Measurements from ENCODE around the gene ACTMAP.
"Not testable (repeated sequence)": the region's sequence is repeated elsewhere in the genome, so short reads cannot be mapped to it uniquely, and the experiment has no call there.

Gene ACTMAP, protein sequence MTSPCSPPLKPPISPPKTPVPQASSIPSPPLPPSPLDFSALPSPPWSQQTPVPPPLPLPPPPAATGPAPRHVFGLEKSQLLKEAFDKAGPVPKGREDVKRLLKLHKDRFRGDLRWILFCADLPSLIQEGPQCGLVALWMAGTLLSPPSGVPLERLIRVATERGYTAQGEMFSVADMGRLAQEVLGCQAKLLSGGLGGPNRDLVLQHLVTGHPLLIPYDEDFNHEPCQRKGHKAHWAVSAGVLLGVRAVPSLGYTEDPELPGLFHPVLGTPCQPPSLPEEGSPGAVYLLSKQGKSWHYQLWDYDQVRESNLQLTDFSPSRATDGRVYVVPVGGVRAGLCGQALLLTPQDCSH

DNA sequence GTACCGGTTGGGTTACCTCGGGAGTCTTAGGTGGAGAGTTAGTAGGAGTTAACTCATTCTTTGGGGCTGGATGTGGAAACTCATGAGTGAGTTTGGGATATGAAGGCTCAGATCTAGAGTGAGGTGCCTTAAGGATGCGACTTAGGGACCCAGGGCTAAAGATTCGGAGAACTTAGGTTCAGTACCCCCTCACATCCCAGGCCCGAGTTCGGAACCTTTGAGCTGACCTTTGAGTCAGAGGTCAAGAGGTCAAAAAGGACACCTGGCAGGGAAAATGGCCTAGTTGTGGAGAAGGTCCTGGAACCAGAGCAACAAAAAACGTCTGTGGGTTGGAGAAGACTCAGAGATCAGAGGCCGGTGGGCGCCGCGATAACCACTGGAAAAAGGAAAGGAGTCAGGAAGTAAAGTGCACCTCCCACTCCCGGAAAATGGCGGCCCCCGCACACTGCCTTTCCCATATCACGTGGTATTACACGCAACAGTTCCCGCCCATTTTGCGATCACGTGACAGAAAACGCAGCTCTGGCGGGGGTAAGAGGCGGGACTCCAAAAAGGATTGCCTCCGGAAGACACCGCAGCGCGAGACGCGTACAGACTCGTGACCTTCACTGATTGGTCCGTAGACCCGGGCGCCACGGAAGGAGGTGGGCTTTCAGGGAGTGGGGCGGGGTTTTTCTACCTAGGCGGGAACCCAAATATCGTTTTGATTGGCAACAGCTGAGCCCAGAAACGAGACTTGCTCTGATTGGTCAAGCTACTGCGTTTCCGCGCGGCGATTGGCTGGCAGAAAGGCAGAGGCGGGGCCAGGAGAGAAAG is at the start of gene ACTMAP:
Gene ACTMAP, minus strand, starts transcription at position 420 of the 816 bp plus-strand sequence. CDS start 674 bp downstream, outside the sequence.
- peak; percentile 100 for DNase-seq

DNA sequence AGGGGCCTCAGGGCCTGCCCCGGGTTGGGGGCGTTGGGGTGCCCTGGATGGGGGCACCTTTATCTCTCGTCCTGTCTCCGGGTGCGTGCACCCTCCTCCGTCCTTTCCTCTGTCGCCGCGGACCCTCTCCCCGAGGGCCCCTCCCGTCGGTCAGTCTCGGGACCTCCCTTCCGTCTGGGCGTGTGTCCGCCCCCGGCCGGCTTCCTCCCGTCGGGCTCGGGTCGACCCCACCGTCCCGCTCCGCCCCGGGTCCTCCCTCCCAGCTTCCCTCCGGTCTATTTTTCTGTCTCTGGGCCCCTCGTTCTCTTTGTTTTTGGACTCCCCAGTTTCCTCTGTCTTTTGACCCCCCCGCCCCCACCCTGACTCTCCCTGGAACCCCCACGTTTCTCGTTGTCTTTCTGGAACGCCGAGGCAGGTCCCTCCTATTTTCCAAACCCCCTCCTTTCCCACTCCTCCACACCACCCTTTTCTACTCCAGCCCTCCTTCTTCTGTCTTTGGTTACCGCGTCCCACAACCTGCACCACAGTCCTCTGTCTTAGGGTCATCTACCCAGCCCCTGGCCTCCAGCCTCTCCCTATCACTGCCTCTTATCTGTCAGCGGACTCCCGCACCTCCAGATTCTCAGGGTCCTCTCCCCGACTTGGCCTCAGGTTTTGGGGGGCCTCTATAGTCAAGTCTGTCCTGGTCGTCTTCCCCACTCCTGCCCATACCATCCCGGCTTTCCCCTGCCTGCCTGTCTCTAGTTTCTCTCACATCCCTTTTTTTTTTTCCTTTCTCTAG is 49.5 kb upstream of the ACTMAP start:
- DNase-seq, result no peak

DNA sequence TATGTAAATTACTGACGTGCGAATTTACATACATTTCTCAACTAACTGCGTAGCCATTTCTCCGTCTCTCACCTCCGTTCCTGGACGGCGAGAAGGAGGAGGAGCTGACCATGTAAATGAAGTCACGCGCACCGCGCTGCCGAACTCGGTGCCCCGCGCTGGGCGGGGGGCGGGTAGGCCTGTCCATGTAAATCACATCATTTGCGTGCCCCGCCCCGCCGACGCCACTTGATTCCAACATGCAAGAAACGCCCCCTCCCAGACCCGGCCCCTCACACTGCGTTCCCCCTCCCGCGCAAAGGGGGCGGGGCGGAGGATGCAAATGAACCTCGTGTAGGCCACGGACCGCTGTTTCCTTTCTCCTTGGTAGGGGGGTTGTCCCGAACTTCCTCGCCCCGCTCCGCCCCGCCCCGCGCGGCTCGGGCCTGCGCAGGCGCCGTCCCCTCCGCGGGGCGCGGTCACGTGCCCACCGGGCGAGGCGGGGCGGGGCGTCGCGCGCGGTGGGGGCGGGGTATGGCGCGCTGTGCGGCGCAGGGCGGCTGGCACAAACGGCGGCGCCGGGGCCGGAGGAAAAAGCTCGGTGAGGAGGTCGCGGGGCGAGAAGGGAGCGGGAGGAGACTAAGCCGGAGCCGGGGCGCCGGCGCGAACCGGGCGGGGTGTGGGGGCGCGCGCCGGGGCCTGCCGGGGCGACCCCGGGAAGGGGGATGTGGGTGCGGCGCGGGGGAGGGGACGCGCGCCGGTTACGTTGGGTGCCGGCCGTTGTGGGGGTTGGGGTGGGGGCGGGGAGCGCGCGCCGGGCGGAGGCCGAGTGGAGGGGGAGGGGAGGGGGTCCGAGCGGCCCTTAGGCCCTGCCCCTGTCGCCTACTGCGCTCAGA is 48.6 kb upstream of the ACTMAP start, which contains the start of gene EGLN2:
Gene EGLN2, plus strand, starts transcription at position 509 of the 875 bp plus-strand sequence. CDS start 1,382 bp downstream, outside the sequence.
- peak; percentile 100 for DNase-seq

DNA sequence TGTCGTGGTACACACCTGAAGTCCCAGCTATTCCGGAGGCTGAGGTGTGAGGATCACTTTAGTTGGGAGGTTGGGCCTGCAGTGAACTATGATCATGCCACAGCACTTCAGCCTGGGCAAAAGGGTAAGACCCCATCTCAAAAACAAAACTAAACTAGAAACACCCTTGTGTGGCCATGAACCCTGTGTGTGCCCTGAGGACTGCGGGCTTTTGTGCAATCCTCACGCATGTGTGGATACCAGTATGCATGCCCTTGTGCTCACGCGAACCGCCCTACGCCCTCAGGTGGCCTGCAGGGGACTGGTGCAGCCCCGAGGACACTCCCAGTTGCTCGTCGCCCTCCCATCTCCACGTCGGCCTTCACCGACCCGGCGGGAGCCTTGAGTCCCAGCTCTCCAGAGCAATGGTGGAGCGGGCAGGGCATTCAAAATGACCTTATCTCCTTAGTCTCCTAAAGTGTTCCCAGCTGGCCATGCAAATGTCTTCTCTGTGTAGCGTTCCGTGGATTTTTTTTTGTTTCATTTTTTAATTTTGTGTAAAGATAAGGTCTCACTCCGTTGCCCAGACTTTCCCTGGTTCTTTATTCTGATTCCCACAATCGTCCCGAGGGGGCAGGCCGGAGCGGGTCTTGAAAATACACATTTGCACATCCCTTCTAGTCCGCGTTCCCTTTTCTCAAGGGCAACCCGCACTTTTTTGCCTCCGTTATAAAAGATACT is 47.8 kb upstream of the ACTMAP start:
- DNase-seq, result peak; percentile 76 to 81

DNA sequence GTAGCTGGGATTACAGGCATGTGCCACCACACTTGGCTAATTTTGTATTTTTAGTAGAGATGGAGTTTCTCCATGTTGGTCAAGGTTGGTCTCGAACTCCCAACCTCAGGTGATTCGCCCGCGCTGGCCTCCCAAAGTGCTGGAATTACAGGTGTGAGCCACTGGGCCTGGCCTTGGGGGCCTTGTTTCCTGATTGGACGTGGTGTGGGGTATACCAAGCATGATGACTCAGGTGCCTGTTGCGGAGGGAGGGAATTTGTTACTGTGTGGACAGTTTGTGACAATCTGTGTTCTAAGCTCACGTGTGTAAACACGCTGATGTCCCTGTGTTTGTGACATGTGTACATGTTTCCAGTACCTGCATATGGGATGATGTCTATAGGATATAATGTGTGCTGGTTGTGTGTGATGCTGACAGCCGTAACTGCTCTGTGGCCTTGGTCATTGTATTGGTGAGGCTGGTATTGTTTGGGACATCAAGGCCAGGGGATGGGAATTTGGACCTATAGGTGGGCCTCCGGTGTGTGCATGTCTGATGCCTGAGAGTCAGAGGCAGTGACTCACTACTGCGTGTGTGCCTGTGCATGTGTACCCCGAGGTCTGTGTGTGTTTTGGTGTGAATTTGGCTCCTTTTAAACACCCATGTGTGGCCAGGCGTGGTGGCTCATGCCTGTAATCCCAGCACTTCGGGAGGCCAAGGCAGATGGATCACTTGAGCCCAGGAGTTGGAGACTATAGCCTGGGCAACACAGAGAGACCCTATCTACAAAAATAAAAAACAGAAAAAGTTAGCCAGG is 47.1 kb upstream of the ACTMAP start:
- no peak for DNase-seq

DNA sequence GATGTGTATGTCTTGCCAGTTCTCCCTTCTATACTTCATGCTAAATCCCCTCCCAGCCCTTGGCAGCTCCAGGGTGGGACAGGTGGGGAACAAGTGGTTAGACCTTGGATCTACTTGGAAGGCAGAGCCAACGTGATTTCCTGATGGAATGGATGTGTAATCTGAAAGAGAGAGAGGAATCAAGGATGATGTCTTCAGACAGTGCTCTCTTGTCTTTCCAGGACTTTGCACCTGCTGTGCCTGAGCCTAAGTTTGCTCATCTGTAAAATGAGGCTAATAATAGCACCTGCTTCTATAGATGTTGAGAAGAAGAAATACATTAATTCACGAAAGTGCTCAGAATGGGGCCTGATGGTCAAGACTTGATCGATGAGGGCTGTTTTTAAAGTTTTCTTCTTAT is 41.7 kb upstream of the ACTMAP start:
- DNase-seq, result no peak

DNA sequence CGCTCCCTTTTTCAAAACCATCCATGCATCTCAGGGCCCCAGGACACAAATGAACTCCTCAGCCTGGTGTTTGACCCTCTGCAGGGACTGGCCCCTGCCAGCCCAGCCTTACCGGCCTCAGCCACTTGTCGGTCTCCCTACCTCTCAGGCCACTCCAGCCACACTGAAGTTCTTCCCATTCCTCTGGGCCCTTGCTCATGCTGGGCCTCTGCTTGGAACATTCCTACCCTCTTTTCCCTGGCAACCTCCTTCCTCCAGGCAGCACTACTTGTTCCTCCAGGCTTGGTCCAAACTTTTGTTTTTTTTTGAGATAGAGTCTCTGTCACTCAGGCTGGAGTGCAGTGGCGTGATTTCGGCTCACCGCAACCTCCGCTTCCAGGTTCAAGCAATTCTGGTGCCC is 41.1 kb upstream of the ACTMAP start:
- no peak for DNase-seq

DNA sequence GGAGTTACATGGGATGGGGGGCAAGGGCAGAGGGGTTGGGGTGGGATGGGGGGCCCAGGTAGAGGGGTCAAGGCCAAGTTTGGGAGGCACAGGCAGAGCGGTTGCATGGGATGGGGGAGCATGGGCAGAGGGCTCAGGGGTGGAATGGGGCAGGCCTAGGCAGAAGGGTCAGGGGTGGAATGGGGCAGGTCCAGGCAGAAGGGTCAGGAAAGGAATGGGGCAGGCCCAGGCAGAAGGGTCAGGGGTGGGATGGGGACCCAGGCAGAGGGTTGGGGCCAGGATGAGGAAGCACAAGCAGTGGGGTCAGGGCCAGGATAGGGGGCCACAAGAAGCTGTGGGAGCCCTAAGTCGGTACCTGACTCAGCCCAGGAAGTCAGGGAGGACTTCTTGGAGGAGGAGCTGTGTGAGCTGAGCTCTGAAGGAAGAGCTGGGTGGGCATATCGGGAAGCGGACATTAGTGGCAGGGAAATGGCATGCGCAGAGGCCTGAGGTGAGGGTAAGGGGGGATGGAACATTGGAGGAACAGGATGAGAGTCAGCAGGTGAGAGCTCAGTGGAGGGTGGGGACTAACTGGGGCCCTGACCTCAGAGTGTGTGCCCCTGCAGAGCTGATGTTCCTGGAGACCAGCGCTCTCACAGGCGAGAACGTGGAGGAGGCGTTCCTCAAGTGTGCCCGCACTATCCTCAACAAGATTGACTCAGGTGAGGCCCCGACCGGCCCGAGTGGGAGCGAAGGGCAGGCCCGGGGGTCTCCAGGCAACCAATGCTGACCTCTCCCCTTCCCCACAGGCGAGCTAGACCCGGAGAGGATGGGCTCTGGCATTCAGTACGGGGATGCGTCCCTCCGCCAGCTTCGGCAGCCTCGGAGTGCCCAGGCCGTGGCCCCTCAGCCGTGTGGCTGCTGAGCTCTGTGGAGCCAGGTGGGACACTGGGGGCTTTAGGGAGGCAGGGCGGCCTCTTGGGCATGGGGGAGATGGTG is 36.1 kb upstream of the ACTMAP start:
- no peak for DNase-seq

DNA sequence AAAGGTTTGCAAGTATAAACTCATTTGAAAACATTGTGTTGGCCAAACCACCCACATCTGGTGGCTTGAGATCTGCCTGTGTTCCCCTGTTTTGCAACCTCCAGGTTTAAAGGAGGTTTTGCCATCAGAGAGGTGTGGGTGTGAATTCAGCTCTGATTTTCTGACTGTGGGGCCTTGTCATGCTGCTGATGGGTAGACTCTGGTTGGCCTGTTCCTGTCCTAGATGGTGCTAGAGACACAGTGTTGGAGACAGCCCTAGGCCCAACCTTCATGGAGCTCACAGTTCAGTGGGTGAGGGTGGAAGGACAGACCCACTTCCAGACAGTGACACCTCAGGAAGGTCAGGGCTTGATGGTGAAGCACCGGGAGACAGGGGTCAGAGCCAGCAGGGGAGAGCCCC is 35.2 kb upstream of the ACTMAP start:
- DNase-seq, result no peak

DNA sequence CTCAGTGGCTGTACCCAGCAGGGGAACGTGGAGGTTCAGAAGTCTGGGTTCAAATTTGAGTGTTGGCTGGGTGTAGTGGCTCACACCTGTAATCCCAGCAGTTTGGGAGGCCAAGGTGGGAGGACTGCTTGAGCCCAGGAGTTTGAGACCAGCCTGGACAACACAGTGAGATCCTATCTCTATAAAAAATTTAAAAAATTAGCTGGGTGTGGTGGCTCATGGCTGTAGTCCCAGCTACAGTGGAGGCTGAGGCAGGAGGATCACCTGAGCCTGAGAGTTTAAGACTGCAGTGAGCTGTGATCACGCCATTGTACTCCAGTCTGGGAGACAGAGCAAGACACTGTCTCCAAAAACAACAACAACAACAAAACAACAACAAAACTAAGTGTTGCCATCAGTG is 33.9 kb upstream of the ACTMAP start:
- not testable (repeated sequence) for DNase-seq

DNA sequence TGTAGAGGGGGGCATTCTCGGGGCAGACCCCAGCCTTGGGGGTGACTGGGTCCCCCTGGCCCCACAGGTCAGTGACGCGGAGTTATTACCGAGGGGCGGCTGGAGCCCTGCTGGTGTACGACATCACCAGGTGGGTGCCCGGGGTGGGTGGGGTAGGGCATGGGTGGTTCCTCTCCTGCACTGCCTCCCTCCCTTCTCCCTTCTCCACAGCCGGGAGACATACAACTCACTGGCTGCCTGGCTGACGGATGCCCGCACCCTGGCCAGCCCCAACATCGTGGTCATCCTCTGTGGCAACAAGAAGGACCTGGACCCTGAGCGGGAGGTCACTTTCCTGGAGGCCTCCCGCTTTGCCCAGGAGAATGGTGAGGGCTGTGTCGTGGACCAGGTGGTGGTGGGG is 33.4 kb upstream of the ACTMAP start:
- no peak for DNase-seq

DNA sequence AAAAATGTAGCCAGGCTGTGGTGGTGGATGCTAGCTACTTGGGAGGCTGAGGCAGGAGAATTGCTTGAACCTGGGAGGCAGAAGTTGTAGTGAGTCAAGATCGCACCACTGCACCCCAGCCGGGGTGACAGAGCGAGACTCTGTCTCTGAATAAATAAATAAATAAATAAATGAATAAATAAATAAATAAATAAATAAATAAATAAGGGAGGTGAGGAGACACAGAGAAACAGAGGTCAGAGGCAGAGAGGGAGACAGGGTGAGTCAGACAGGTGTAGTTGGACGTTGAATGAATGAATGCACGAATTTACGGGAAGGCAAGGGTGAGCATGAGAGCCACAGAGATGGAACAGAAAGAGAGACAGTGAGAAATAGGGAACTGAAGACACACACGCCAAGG is 30.9 kb upstream of the ACTMAP start:
- DNase-seq, result no peak

DNA sequence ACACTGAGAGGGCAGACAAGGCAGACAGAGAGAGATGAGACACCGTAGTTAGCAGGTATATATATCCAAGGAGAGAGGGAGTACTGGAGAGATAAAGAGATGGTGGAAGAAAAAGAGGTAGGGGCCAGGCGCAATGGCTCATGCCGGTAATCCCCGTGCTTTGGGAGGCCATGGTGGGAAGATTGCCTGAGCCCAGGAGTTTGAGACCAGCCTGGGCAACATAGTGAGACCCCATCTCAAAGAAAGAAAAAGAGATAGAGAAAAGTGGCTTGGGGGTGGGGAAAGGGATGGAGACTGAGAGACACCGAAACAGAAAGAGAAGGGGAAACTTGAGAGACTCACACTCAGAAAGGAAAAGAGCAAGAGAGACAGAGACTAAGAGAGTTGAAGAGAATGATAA is 30.3 kb upstream of the ACTMAP start:
- no peak for DNase-seq

DNA sequence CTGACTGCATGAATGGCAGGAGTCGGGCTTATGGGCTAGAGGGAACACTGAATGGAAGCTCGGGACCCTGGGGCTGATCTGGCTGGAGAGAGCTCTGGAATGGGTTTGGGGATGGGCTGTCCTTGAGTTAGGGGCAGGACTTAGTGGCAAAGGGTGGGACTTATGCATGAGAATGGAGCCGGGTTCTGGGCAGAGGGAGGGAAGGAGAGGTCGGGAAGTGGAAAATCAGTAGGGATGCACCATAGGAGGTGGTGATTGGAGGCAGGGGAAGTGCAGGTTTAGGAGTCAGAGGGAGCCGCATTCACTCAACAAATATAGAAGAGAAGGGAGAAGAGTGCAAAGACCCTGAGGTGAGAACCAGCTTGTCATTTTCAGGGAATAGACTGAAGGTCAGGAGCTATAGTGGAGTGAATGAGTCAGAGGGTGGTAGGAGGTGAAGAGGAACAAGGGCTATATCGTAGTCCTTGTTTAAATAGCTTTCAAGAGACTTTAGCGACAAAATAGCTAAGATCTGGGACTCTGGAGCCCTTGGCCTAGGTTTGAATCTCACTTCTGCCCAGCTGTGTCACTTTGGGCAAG is 28.5 kb upstream of the ACTMAP start:
- no peak for DNase-seq

DNA sequence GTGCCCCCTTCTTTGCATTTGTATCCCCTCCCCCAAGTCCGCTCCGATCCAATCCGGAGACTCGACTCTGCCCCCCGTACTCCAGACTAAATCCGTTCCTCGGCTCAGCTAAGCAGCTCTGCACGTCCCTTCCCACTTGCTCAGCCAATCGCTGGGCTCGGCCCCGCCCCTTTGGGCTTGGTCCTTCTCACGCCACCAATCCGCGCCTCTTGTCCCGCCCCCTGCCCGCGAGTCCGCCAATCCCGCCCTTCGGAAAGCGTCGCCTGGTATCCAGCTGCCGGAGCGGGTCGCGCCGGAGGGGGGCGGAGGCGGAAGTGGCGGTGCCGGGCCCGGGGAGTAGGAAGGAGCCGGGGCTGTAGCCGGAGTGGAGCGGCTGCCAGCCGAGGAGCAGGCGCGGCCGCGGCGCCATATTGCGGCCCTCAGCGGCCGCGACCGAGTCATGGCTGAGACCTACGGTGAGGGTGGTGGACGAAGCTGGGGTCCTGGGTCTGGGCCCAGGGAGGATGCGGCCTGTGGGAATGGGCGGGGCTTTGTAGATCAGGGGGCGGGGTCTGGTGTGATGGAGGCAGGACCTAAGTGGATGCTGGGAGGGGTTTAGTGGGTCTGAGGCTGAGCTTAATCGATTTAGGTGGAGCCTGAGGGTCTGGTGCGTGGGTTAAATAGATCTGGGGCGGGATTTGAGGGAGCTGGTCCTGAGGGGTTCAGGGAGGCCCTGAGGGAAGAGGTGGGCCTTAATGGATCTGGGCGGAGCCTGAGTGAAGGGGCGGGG is 27.8 kb upstream of the ACTMAP start, which contains the start of gene RAB4B:
Gene RAB4B, plus strand, starts transcription at position 311 of the 769 bp plus-strand sequence. Its CDS starts 129 bp downstream, at position 440.
- DNase-seq, result peak; percentile 100

DNA sequence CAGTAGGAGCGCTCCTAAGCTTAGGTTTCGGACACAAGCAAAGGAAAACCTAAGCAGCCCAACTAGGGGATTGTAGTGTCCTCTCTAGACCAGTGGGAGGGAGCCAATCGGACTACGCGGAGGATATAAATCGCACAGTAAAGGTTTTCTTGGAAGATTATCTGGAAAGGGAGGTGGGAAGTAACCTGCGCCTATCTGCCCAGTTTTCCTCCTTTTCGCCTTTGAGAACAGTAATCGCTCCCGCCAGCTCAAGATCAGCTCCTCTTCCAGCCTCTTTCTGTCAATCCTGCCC is 27.3 kb upstream of the ACTMAP start:
- no peak for DNase-seq

DNA sequence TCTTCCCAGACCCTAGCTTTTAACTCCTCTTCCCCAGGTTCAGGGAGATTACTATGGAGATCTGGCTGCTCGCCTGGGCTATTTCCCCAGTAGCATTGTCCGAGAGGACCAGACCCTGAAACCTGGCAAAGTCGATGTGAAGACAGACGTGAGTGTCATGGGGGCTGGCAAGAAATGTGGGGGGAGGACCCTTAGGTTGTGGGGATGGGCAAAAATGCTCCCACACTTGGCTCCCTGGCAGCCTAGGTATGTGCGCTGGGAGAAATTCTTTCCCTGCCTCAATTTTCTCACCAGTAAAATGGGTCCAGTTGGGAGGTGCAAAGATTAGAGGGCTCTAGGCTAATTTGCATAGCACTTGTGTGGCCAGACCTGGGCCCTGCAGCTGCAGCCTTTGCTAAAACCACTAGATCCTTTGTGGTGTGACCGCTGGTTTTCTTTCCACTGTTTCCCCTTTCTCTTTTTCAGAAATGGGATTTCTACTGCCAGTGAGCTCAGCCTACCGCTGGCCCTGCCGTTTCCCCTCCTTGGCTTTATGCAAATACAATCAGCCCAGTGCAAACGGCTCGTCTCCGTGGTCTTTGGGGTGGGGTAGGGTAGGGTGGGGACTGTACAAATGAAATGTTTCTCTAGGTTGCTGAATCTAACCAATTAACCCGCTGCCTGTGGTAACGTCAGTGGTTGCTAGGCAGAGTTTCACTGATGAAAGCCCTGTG is 26.8 kb upstream of the ACTMAP start:
- DNase-seq, result peak; percentile 95 to 96

DNA sequence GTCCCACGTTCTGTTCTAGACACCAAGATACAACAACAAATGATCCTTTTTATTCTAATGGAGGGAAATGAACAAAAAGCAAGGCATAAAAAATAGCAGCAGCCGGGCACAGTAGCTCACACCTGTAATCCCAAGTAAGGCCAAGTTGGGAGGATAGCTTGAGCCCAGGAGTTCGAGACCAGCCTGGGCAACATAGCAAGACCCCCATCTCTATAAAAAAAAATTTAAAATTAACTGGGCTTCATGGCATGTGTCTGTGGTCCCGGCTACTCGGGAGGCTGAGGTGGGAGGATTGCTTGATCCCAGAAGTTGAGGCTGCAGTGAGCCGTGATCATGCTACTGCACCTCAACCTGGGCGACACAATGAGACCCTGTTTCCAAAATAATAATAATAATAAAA is 26.1 kb upstream of the ACTMAP start:
- no peak for DNase-seq

All from CD4-positive, alpha-beta T cell treated with Interleukin-4 for 1 hour (primary cell).